Endodermal cell (in vitro differentiated cells): ENCODE data around the gene SEC16A. TPM values are rescaled to one million over a fixed set of nuclear protein-coding genes. Genes with fewer than 3 reads are reported as not detected.

Experiments
- DNase-seq: peaks from one replicate; pipeline ENCODE4 v3.0.0-alpha.2; 2017
- H3K27ac ChIP-seq: 2 replicates; pipeline ENCODE4 v1.5.1; 2013; ENCODE audit warnings: mild to moderate bottlenecking, low read depth, low read length, moderate library complexity
- H3K27me3 ChIP-seq: 2 replicates; pipeline ENCODE4 v1.6.1; 2013; ENCODE audit warnings: mild to moderate bottlenecking, low read length, moderate library complexity; ENCODE audit not compliant: insufficient read depth, control insufficient read depth, poor library complexity, severe bottlenecking
- H3K36me3 ChIP-seq: 2 replicates; pipeline ENCODE4 v1.7.0; 2013; ENCODE audit warnings: mild to moderate bottlenecking, low read length, moderate library complexity; ENCODE audit not compliant: control insufficient read depth, insufficient read depth
- H3K4me1 ChIP-seq: one replicate; pipeline ENCODE4 v1.7.0; 2013; ENCODE audit warnings: low read length; ENCODE audit not compliant: control insufficient read depth, insufficient read depth
- H3K4me3 ChIP-seq: 2 replicates; pipeline ENCODE4 v1.5.1; 2013; ENCODE audit warnings: mild to moderate bottlenecking, low read length, moderate library complexity
- H3K9ac ChIP-seq: 2 replicates; pipeline ENCODE4 v1.6.1; 2013; ENCODE audit warnings: mild to moderate bottlenecking, low read length, moderate library complexity; ENCODE audit not compliant: poor library complexity, severe bottlenecking; ENCODE audit errors: extremely low read depth
- H3K9me3 ChIP-seq: 2 replicates; pipeline ENCODE4 v1.6.1; 2013; ENCODE audit warnings: mild to moderate bottlenecking, low read length, moderate library complexity; ENCODE audit not compliant: control insufficient read depth
- H3K27ac Mint-ChIP-seq: 2 replicates; pipeline ENCODE4 v1.8.0; 2020; ENCODE audit warnings: mixed read lengths
- H3K27me3 Mint-ChIP-seq: 2 replicates; pipeline ENCODE4 v1.8.0; 2021; ENCODE audit warnings: mild to moderate bottlenecking, mixed read lengths; ENCODE audit not compliant: insufficient read depth
- H3K36me3 Mint-ChIP-seq: 2 replicates; pipeline ENCODE4 v1.8.0; 2020; ENCODE audit warnings: low read depth, mixed read lengths
- H3K4me1 Mint-ChIP-seq: 2 replicates; pipeline ENCODE4 v1.8.0; 2020; ENCODE audit warnings: mixed read lengths
- H3K4me3 Mint-ChIP-seq: 2 replicates; pipeline ENCODE4 v1.8.0; 2020; ENCODE audit warnings: mild to moderate bottlenecking, moderate library complexity, mixed read lengths
- H3K9me3 Mint-ChIP-seq: 2 replicates; pipeline ENCODE4 v1.8.0; 2020; ENCODE audit warnings: mild to moderate bottlenecking, mixed read lengths
- CTCF ChIP-seq: fragments of 200-600 bp; sonication (generic); conservative IDR thresholded peaks from 2 replicates; pipeline ENCODE4 v1.5.0; 2021; ENCODE audit warnings: antibody characterized with exemption, mild to moderate bottlenecking
- WGBS, 2 experiments: methylation state at CpG; one replicate each; pipeline versions ENCODE4 v1.1.5 to v1.1.7; 2013; ENCODE audit warnings: missing lambda C conversion rate in 2 of 2, mixed read lengths in 1 of 2; ENCODE audit not compliant: insufficient coverage in 1 of 2, insufficient read length in 1 of 2; 5-methylcytosine and 5-hydroxymethylcytosine counted together
- total RNA-seq, 2 donors: library from RNA; stranded (reverse); fragmentation: NEBNext Ultra II Directional in 1 of 2; extraction: Animal tissue kit (Norgen Biotek cat#: 25700) in 1 of 2; gene quantifications; 2 replicates in 1 of 2; 3 replicates in 1 of 2; pipeline ENCODE4 v1.2.1, GENCODE V29; 2021

SEC16A gene
- total RNA-seq, 2 donors from 2014 or later, result 54.6 to 60.7 TPM

- Histone ChIP-seq H3K4me3 (no peak overlapping the region), H3K9me3 (no peaks in the 10 kb centered on the region), H3K36me3 (peaks cover 72% of the 10 kb centered on the region), H3K27me3 (no peaks in the 10 kb centered on the region), H3K27ac (no peak overlapping the region), H3K9ac (no peak overlapping the region), H3K4me1 (peaks cover 6% of the 10 kb centered on the region)
- H3K4me3 Mint-ChIP-seq, result no peak overlapping the region
- peaks cover 43% of the 10 kb centered on the region for H3K36me3 Mint-ChIP-seq
- no peaks in the 10 kb centered on the region for H3K27me3 Mint-ChIP-seq
- no peak overlapping the region for H3K27ac Mint-ChIP-seq
- TF ChIP-seq CTCF, result no peak
- no peaks in the 10 kb centered on the region for H3K9me3 Mint-ChIP-seq
- H3K4me1 Mint-ChIP-seq, result peaks cover 7% of the 10 kb centered on the region
- DNase-seq, result no peak
- WGBS, 2 experiments, result 92 to 94% methylated on average over 4 of the region's 4 CpGs
Measured at GRCh38 chr9:136396219-136396515, 86.7 kb downstream of the SEC16A start.

GRCh38 chr9:136395345-136396218, 87.3 kb downstream of the SEC16A start:
- TF ChIP-seq CTCF, result no peak
- Mint-ChIP-seq H3K36me3 (peaks cover 44% of the 10 kb centered on the region), H3K4me1 (peaks cover 7% of the 10 kb centered on the region), H3K27me3 (no peaks in the 10 kb centered on the region), H3K27ac (no peak overlapping the region), H3K9me3 (no peaks in the 10 kb centered on the region), H3K4me3 (no peak overlapping the region)
- no peak for DNase-seq
- Histone ChIP-seq H3K36me3 (peaks cover 75% of the 10 kb centered on the region), H3K4me1 (peaks cover 6% of the 10 kb centered on the region), H3K27me3 (no peaks in the 10 kb centered on the region), H3K27ac (no peak overlapping the region), H3K9me3 (no peaks in the 10 kb centered on the region), H3K9ac (no peak overlapping the region), H3K4me3 (no peak overlapping the region)
- WGBS, 2 experiments, result 92 to 97% methylated on average over 13 to 26 of the region's 26 CpGs

GRCh38 chr9:136395020-136395340, 87.9 kb downstream of the SEC16A start:
- no peaks in the 10 kb centered on the region for H3K9me3 Mint-ChIP-seq
- Histone ChIP-seq H3K4me3 (no peak overlapping the region), H3K27me3 (no peaks in the 10 kb centered on the region), H3K9me3 (no peaks in the 10 kb centered on the region), H3K4me1 (peaks cover 6% of the 10 kb centered on the region), H3K27ac (no peak overlapping the region), H3K9ac (no peak overlapping the region), H3K36me3 (peaks cover 80% of the 10 kb centered on the region)
- peaks cover 7% of the 10 kb centered on the region for H3K4me1 Mint-ChIP-seq
- peaks cover 47% of the 10 kb centered on the region for H3K36me3 Mint-ChIP-seq
- TF ChIP-seq CTCF, result no peak
- no peak for DNase-seq
- no peak overlapping the region for H3K4me3 Mint-ChIP-seq
- WGBS, 2 experiments, result 95 to 96% methylated on average over 12 to 13 of the region's 13 CpGs
- no peak overlapping the region for H3K27ac Mint-ChIP-seq
- no peaks in the 10 kb centered on the region for H3K27me3 Mint-ChIP-seq
